HUDEP-2 (cell line): ENCODE data around the gene MBD3L1.

ENCODE experiments used
- DNase-seq, 76 experiments: peaks; one replicate each; lab custom pipeline; 2025; ENCODE audit not compliant: unreplicated experiment in 76 of 76; lab: John Stamatoyannopoulos, UW

Gene MBD3L1

DNA sequence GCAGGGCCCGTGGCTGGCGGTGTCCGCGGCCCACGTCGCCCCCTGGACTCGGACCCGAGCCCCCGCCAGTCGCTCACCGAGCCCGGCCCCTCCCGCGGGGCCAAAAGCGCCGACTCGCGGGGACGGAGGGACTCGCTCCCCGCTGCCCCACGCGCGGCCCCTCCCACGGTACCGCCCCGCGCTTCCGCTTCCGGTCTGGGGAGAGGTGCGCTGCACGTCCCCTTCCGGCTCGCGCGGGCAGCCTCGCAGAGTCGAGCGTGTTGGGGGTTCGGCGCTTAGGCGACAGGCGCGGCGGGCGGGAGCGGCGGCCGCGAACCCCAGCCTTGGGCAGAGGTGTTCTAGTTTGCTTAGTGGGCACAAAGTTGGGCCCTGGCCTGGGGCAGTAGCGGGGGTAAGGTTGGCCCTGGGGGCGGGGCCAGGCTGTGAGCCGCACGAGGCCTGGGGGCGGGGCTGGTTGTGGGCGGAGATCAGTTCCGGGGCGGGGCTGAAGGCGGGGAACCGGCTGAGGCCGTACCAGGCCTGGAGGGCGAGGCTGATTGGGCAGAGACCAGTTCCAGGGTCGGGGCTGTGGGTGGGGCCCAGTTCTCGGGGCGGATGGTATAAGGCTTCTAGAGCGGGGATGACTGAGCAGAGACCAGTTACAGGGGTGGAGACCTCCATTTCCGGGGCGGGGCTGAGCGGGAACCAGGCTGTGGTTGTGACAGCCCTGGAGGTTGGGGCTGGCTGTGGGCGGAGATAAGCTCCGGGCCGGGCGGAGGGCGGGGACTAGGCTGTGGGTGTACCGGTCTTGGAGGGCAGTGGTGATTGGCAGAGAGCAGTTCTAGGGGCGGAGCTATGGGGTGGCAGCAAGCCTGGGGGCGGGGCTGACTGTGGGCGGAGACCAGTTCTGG is at the start of gene MBD3L1, which contains the start of gene ZNF558:
Gene MBD3L1, plus strand, starts transcription at position 246 of the 890 bp plus-strand sequence. CDS start 10,302 bp downstream, outside the sequence.
Gene ZNF558, minus strand, starts transcription at position 173 of the 890 bp plus-strand sequence. CDS start 9,645 bp downstream, outside the sequence.
- peak; percentile 95 to 100 (median 100) for DNase-seq

- DNase-seq: no peak
These were observed 37.4 kb upstream of the MBD3L1 start for GRCh38 chr19:8794823-8795222.

DNA sequence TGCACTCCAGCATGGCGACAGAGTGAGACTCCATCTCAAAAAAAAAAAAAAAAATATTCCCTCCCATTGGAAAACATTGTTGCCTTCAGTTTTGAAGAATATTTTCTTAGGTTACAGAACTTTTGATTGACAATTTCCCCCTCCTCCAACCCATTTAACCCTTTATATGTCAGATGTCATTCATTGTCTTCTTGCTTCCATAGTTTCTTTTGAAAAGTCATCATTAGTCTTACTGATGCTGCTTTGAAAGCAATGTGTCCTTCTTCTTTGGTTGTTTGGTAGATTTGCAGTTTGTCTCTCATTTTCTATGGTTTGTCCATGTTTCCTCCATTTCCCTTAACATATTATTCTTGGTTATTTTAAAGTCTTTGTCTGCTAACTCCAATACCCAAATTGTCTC is 25.5 kb upstream of the MBD3L1 start:
- DNase-seq: no peak

DNA sequence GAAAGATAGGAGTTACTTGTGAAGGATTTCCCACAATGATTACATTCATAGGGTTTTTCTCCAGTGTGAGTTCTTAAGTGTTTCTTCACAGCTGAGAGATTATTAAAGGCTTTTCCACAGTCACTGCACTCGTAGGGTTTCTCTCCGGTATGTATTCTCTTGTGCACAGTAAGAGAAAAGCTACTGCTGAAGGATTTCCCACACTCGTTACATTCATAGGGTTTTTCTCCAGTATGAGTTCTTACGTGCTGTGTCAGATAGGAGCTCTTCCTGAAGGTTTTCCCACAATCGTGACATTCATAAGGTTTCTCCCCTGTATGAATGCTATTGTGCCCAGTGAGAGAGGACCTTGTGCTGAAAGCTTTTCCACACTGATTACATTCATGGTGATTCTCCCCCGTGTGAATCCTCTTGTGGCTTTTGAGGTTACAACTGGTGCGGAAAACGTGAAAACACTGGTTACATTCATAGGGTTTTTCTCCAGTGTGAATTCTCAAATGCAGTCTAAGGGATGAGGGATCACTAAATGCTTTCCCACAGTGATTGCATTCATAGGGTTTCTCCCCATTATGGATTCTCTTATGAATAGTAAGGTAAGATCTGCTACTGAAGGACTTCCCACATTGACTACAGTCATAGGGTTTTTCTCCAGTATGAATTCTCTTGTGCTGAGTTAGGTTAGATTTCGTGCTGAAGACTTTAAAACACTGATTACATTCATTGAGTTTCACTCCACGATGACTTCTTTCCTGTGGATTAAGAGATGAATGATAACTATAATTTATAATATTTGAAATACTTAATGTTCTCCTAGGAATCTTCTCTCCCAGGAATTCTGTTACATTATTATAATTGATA is 20.6 kb upstream of the MBD3L1 start:
- no peak for DNase-seq

DNA sequence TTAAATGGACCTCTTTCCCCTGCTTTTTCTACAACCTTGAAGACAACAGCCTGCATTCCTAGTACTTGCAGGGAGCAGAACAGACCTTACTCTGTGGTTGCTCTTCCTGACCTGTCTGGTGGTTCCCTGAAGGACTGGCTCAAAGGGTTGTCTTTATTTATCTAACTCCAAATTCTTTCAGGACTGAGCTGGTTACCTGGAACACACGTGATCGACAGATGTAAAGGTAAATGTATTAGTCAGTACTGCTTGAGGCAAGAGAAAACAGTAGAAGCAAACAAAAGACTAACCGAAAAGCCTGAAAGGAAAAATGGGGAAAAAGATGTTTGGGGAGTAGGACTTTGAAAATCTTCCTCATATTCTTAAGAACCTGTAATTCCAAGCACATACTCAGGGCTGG is 18.0 kb upstream of the MBD3L1 start:
- DNase-seq: no peak

- DNase-seq: no peak
These were observed 16.4 kb upstream of the MBD3L1 start for GRCh38 chr19:8815780-8816179.

GRCh38 chr19:8820234-8820633 is 11.9 kb upstream of the MBD3L1 start:
- no peak for DNase-seq

DNA sequence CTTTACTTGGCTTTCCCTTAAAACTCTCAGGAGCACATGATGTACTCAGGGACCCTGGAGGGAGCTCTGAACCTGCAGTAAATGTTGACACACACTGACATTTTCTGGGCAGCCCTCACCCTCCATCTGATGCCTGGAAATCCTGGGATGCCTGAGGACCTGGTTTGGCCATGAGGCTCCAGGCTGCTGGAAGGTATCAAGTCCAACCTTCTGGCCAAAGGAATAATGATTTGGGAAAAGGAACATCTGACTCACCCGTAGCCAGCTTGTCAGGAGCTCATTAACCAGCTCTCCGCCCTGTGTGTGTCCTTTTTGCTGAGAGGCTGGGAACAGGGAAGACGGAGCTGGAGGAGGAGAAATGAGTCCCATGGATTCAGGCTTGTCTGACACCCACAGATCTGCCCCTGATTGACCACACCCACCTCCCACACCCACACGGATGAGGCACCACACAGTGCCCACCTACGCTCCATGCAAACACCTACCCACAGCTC is 10.4 kb upstream of the MBD3L1 start:
- DNase-seq: no peak

GRCh38 chr19:8826371-8826770 is 5.8 kb upstream of the MBD3L1 start:
- peak in 2 of 76 experiments; percentile 4 to 11 for DNase-seq

- no peak for DNase-seq
These were observed 4.9 kb upstream of the MBD3L1 start for GRCh38 chr19:8827277-8827676.

GRCh38 chr19:8831373-8831772 is 804 bp upstream of the MBD3L1 start:
- DNase-seq: no peak

DNA sequence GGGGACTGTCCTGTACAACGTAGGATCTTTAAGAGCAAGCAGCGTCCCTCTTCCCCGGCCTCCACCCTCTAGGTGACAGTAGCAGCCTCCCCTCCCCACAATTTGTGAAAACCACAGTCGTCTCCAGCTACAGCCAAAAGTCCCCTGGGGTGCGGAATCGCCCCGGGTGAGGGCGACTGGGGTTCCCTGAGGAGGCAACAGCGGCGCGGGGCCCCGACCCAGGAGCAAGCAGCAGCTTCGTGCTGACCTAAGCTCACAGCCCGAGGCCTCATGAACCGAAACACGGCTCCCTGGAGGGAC is 395 bp upstream of the MBD3L1 start:
- DNase-seq: peak in 5 of 76 experiments; percentile 29 to 95 (median 44)

GRCh38 chr19:8835446-8835845 is 3.3 kb downstream of the MBD3L1 start:
- DNase-seq: no peak

- DNase-seq: no peak
These were observed 3.7 kb downstream of the MBD3L1 start for GRCh38 chr19:8835877-8836276.

DNA sequence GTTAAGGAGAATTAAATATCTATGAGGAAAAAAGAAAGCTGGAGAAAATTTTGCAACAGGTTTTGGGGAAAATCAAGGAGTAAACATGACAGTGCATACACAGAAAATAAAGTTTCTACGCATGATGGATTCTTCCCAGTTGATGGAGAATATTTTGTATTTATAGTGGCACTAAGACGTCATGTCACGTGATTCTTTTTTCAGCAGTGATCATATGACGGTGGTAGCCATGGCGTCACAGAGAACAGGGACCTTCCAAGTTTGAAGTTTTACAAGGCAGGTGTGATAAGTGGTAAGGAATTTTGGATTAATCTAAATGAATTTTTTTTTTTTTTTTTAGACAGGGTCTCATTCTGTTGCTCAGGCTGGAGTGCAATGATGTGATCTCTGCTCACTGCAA is 8.5 kb downstream of the MBD3L1 start:
- DNase-seq: no peak

DNA sequence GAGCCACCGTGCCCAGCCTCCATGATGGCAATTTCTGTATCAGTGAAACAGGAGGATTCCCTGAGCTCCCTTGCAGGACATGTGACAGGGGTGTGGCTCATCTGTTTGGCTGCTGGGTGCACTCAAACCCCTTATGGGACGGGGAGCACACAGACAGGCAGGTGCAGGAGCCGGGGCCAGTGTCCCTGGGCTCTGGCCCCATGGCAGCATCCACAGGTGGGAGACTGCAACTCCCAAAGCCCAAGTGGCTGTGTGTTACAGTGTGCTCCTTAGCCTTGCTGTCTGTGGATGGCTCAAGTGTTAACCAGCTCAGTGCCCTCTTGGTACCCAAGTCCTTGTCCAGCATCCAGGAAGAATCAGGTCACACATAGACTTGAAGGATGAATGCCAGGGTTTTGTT is 14.6 kb downstream of the MBD3L1 start:
- DNase-seq: no peak

DNA sequence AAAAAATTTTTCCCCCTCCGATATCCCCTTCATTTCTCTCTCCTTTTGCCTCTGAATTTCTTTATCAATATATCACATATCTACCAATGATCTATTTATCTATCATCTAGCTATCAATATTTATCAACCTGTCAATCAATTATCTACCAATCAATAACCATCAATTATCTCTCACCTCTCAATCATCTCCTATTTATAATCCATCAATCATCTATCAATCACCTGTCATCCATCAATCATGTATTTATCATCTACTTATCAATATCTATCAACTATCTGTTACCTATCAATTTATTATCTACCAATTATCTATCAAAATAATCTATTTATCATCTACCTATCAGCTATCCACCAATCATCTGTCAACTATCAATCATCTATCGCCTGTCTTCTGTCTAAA is 17.1 kb downstream of the MBD3L1 start:
- DNase-seq: no peak

- no peak for DNase-seq
These were observed 18.3 kb downstream of the MBD3L1 start for GRCh38 chr19:8850488-8850887.

DNA sequence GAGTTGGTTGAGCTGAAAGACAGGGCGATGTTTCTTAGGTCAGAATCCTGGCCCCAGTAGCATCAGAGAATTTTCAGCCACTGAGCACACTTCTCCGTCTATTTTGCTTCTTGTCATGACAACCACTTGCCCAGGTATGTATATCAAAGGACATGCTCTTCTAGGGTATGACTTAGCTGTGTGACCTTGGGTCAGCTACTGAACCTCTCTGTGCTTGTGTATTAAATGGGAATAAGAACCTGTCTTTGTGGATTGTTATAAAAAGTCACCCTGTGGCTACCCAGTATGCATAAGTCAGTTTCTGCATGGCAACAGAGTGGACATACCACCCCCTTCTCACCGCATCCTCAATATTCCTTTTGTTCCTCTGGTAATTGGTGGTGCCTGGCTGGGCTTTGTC is 26.1 kb downstream of the MBD3L1 start:
- no peak for DNase-seq

DNA sequence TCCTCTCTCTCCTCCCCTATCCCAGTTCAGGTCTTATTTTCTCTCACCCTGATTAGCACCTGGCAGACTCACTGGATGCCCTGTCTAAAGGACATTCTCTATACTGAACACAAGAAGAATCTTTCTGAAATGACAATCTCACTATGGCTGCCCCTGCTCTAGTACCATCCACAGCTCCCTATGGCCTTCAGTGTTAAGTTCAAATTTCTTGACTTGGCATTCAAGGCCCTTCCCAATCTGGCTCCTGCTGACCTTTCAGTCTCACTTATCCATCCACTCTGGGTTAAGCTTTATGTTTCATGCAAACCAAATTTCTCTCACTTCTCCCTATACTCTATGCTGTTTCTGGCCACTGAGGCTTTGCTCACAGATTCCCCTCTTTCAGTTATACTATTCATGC is 34.2 kb downstream of the MBD3L1 start:
- no peak for DNase-seq
